Gastroesophageal sphincter (tissue), 3 donors: Measurements from ENCODE around the gene THBS3.
"Not testable (repeated sequence)": the region's sequence is repeated elsewhere in the genome, so short reads cannot be mapped to it uniquely, and the experiment has no call there.

Experiments
- CTCF ChIP-seq, 4 experiments: fragments of 200-600 bp in 2 of 4; fragments of 450-650 bp in 2 of 4; sonication (generic) in 1 of 4; IDR thresholded peaks; one replicate each; pipeline ENCODE4 v1.5.1; 2017 to 2019; ENCODE audit warnings: antibody characterized with exemption in 4 of 4, mild to moderate bottlenecking in 2 of 4, moderate library complexity in 2 of 4
- POLR2A ChIP-seq, 2 donors: fragments of 450-650 bp; IDR thresholded peaks; one replicate each; pipeline ENCODE4 v1.6.1; 2017; ENCODE audit warnings: antibody characterized with exemption in 2 of 2, mild to moderate bottlenecking in 2 of 2, moderate library complexity in 1 of 2
- POLR2AphosphoS5 ChIP-seq: sonication (generic); formaldehyde crosslinking; IDR thresholded peaks from one replicate; pipeline ENCODE4 v1.6.1; 2017; ENCODE audit warnings: antibody characterized with exemption

GRCh38 chr1:155231302-155231701, 23.6 kb upstream of the THBS3 start:
- TF ChIP-seq CTCF (IDR thresholded peaks at IDR 0.05); POLR2A (IDR thresholded peaks at IDR 0.05); POLR2AphosphoS5: not testable (repeated sequence)
